Ishikawa (cell line): ENCODE data around the gene PRCP.

Experiments used
- CREB1 ChIP-seq: IDR thresholded peaks from 2 replicates; pipeline ENCODE4 v1.6.1; 2012; ENCODE audit warnings: low read depth
- EGR1 ChIP-seq: IDR thresholded peaks from 2 replicates; pipeline ENCODE4 v1.6.1; 2012
- EP300 ChIP-seq: IDR thresholded peaks from 2 replicates; pipeline ENCODE4 v1.6.1; 2012; ENCODE audit warnings: borderline replicate concordance
- FOXM1 ChIP-seq: IDR thresholded peaks from 2 replicates; pipeline ENCODE4 v1.6.1; 2012; ENCODE audit warnings: low read depth, borderline replicate concordance
- MAX ChIP-seq: IDR thresholded peaks from 2 replicates; pipeline ENCODE4 v1.6.1; 2012
- NFIC ChIP-seq: IDR thresholded peaks from 2 replicates; pipeline ENCODE4 v1.6.1; 2012
- RAD21 ChIP-seq: IDR thresholded peaks from 2 replicates; pipeline ENCODE4 v1.6.1; 2012; ENCODE audit warnings: low read depth
- REST ChIP-seq: IDR thresholded peaks from 2 replicates; pipeline ENCODE4 v1.6.1; 2012; ENCODE audit warnings: low read depth, mild to moderate bottlenecking
- TAF1 ChIP-seq: IDR thresholded peaks from 2 replicates; pipeline ENCODE4 v1.6.1; 2012; ENCODE audit warnings: low read depth, mild to moderate bottlenecking
- TCF12 ChIP-seq: IDR thresholded peaks from 2 replicates; pipeline ENCODE4 v1.6.1; 2012; ENCODE audit warnings: low read depth
- TEAD4 ChIP-seq: IDR thresholded peaks from 2 replicates; pipeline ENCODE4 v1.6.1; 2012
- USF1 ChIP-seq: IDR thresholded peaks from 2 replicates; pipeline ENCODE4 v1.6.1; 2012
- YY1 ChIP-seq: IDR thresholded peaks from 2 replicates; pipeline ENCODE4 v1.6.1; 2012; ENCODE audit warnings: low read depth
- ZBTB7A ChIP-seq: IDR thresholded peaks from 2 replicates; pipeline ENCODE4 v1.6.1; 2012; ENCODE audit warnings: low read depth

PRCP gene

GRCh38 chr11:82776377-82776776 lies 123.9 kb downstream of the PRCP start:
- no peak for TF ChIP-seq REST
- TF ChIP-seq ZBTB7A: no peak
- TF ChIP-seq USF1: no peak
- TF ChIP-seq CREB1: no peak
- no peak for TF ChIP-seq NFIC
- TF ChIP-seq EGR1: no peak
- TF ChIP-seq FOXM1: no peak
- no peak for TF ChIP-seq RAD21
- TF ChIP-seq TAF1: no peak
- TF ChIP-seq EP300: no peak
- TF ChIP-seq YY1: no peak

- peak; percentile 57 for TF ChIP-seq RAD21
- TF ChIP-seq EP300: no peak
Measured at GRCh38 chr11:82775736-82776346, 124.4 kb downstream of the PRCP start.

- no peak for TF ChIP-seq TCF12
- no peak for TF ChIP-seq RAD21
- TF ChIP-seq EP300: no peak
- TF ChIP-seq FOXM1: no peak
- TF ChIP-seq REST: no peak
- TF ChIP-seq TAF1: no peak
- TF ChIP-seq NFIC: no peak
- TF ChIP-seq USF1: no peak
- no peak for TF ChIP-seq TEAD4
- no peak for TF ChIP-seq YY1
- no peak for TF ChIP-seq EGR1
- no peak for TF ChIP-seq ZBTB7A
- no peak for TF ChIP-seq CREB1
- TF ChIP-seq MAX: no peak
Measured at GRCh38 chr11:82775218-82775617, 125.0 kb downstream of the PRCP start.
